Measurements from ENCODE around the gene PAXX. TPM values are rescaled to one million over a fixed set of nuclear protein-coding genes. Genes with fewer than 3 reads are reported as not detected.

PAXX gene
- 135 TPM for polyA plus RNA-seq (2012; ENCODE audit: insufficient read depth, insufficient read length, low read depth)

- Histone ChIP-seq H3K4me3 (ENCODE audit: low read depth, low read length) (peak within 1 kb of the TSS; percentile 84), H3K4me1 (peaks cover 19% of the 10 kb centered on the region), H3K27me3 (no peaks in the 10 kb centered on the region), H3K36me3 (peaks cover 12% of the 10 kb centered on the region), H3K9me3 (no peaks in the 10 kb centered on the region)
- TF ChIP-seq CTCF (IDR thresholded peaks at IDR 0.05; ENCODE audit: low read depth, low read length) = no peak
- peak; percentile 98 for DNase-seq
Observed at GRCh38 chr9:136991993-136992818, at the start of gene PAXX. Gene PAXX (plus strand): TSS chr9:136992422. CDS start chr9:136992444, 22 bp downstream.

- no peak overlapping the region for H3K4me3 ChIP-seq (ENCODE audit: low read depth, low read length)
- peak; percentile 9 for DNase-seq
- no peaks in the 10 kb centered on the region for H3K27me3 ChIP-seq
Observed at GRCh38 chr9:136942881-136943230, 49.4 kb upstream of the PAXX start.

GRCh38 chr9:136943291-136944211 is 48.7 kb upstream of the PAXX start:
- peaks cover 36% of the 10 kb centered on the region for H3K36me3 ChIP-seq
- no peaks in the 10 kb centered on the region for H3K4me1 ChIP-seq
- H3K27me3 ChIP-seq = no peaks in the 10 kb centered on the region
- peak; percentile 61 for DNase-seq
- H3K9me3 ChIP-seq = no peaks in the 10 kb centered on the region
- peak overlapping the region; percentile 79 for H3K4me3 ChIP-seq (ENCODE audit: low read depth, low read length)
- TF ChIP-seq CTCF (IDR thresholded peaks at IDR 0.05; ENCODE audit: low read depth, low read length) = no peak

More at GRCh38 chr9:136942881-136943230, 49.4 kb upstream of the PAXX start:
- TF ChIP-seq CTCF (IDR thresholded peaks at IDR 0.05; ENCODE audit: low read depth, low read length) = no peak
- H3K4me1 ChIP-seq = no peaks in the 10 kb centered on the region
- H3K36me3 ChIP-seq = peaks cover 38% of the 10 kb centered on the region
- no peaks in the 10 kb centered on the region for H3K9me3 ChIP-seq

- DNase-seq = no peak
- Histone ChIP-seq H3K9me3 (no peaks in the 10 kb centered on the region), H3K4me3 (ENCODE audit: low read depth, low read length) (peak overlapping the region; percentile 79), H3K4me1 (no peaks in the 10 kb centered on the region), H3K27me3 (no peaks in the 10 kb centered on the region), H3K36me3 (peaks cover 34% of the 10 kb centered on the region)
- no peak for TF ChIP-seq CTCF (IDR thresholded peaks at IDR 0.05; ENCODE audit: low read depth, low read length)
Observed at GRCh38 chr9:136944212-136944518, 48.1 kb upstream of the PAXX start.

- H3K27me3 ChIP-seq = no peaks in the 10 kb centered on the region
- H3K9me3 ChIP-seq = no peaks in the 10 kb centered on the region
- TF ChIP-seq CTCF (IDR thresholded peaks at IDR 0.05; ENCODE audit: low read depth, low read length) = peak; percentile 84
- peaks cover 31% of the 10 kb centered on the region for H3K36me3 ChIP-seq
- peak within 1 kb of the TSS; percentile 79 for H3K4me3 ChIP-seq (ENCODE audit: low read depth, low read length)
- peak; percentile 98 for DNase-seq
- no peaks in the 10 kb centered on the region for H3K4me1 ChIP-seq
Observed at GRCh38 chr9:136944519-136945332, 47.5 kb upstream of the PAXX start, which contains the start of the genes C8G and FBXW5. Gene C8G (plus strand): TSS chr9:136945243. CDS start chr9:136945321, 78 bp downstream. Gene FBXW5 (minus strand): TSS chr9:136944738. CDS start chr9:136944083, 655 bp downstream.

All from BE2C (cell line).